ENCODE results near the gene PSMD14. TPM values are rescaled to one million over a fixed set of nuclear protein-coding genes. Genes with fewer than 3 reads are reported as not detected.

PSMD14 gene
- total RNA-seq, 1 donor from 2014 or later: 33.5 TPM

DNA sequence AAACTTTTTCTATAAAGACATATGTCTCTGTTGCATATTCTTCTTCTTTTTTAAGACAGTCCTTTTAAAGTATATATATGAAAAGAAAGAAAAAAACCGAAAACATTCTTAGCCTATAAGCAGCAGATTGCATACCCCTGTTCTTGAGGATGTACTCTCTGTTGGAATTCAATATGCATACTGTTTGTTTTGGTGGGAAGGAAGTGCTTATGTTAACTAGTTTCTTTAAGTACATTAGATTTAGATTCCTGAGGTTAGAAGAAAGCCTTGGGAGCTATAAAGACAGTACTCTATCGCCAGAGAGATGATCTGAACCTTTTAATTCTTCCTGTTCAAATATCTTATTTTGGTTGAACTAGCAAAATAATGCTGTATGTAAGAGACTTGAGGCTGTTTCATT, 61.1 kb downstream of the PSMD14 start:
- Histone ChIP-seq H3K27ac (no peak overlapping the region), H3K9me3 (no peaks in the 10 kb centered on the region), H3K27me3 (ENCODE audit: low read depth) (no peaks in the 10 kb centered on the region), H3K36me3 (peaks cover 25% of the 10 kb centered on the region), H3K4me3 (no peak overlapping the region), H3K4me1 (no peaks in the 10 kb centered on the region)
- ATAC-seq (no peak), DNase-seq (no peak)
- TF ChIP-seq CTCF (IDR thresholded peaks at IDR 0.05): no peak
- intact Hi-C loops (cut with DNase I): no loop called here

DNA sequence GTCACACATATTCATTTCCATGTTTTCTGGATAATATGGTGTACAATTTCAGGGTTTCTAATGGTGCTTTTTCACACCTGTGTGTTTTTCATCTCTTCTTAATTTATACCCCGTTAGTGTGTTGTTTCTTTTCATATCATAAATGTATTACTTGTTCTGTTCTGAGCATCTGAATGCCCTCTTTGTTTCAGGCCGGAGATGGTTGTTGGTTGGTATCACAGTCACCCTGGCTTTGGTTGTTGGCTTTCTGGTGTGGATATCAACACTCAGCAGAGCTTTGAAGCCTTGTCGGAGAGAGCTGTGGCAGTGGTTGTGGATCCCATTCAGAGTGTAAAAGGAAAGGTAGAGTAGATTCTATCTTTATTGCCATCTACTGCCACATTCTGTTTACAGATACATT, 62.8 kb downstream of the PSMD14 start:
- no peak for TF ChIP-seq CTCF (IDR thresholded peaks at IDR 0.05)
- no peak for DNase-seq
- Histone ChIP-seq H3K27ac (no peak overlapping the region), H3K9me3 (no peaks in the 10 kb centered on the region), H3K36me3 (peaks cover 25% of the 10 kb centered on the region), H3K4me3 (no peak overlapping the region), H3K4me1 (no peaks in the 10 kb centered on the region), H3K27me3 (ENCODE audit: low read depth) (no peaks in the 10 kb centered on the region)
- ATAC-seq: no peak
- intact Hi-C loops (cut with DNase I): no loop called here

DNA sequence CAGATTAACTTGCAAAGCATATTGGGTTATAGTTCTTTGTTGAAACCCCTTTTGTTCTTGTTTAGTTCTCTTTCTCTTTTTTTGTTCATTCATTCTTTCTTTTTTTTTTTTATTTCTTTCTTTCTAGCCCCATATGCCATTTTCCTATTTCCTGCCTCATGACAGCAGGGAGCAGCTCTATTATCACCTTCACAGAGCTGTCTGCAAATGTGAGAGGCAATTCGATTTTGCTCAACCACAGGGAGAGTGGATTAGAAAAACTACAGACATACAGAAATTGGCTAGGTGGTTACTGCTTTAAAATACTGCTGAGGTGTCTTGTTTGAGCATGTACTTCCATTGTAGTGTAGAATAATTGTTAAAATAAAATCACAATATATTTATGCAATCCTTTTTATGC, 63.6 kb downstream of the PSMD14 start:
- intact Hi-C loops (cut with DNase I): no loop called here
- Histone ChIP-seq H3K4me1 (no peaks in the 10 kb centered on the region), H3K9me3 (no peaks in the 10 kb centered on the region), H3K4me3 (no peak overlapping the region), H3K27ac (no peak overlapping the region), H3K27me3 (ENCODE audit: low read depth) (no peaks in the 10 kb centered on the region), H3K36me3 (peaks cover 25% of the 10 kb centered on the region)
- no peak for DNase-seq
- TF ChIP-seq CTCF (IDR thresholded peaks at IDR 0.05): no peak
- ATAC-seq: no peak

DNA sequence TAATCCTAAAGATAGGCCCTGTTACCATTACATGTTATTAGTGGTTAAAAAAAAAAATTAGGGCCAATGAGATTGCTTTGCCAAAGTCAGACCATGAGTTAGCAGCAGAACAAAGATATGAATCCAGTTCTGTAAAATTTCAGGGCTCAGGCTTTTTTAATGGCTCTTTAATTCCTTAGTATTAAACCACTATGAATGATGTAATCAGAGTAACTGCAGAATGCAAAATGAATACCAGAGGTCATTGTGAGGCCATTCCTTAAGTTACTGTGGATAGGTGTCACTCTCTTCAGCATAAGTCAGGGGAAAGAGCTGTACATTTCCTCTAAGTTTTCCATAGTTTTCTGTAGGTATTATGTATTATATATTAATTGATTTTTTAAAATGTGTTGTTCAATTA, 65.7 kb downstream of the PSMD14 start:
- Histone ChIP-seq H3K36me3 (peaks cover 25% of the 10 kb centered on the region), H3K4me3 (no peak overlapping the region)
- intact Hi-C loops (cut with DNase I): no loop called here

GRCh38 chr2:161374446-161374845, 66.2 kb downstream of the PSMD14 start:
- Histone ChIP-seq H3K4me1 (no peaks in the 10 kb centered on the region), H3K9me3 (no peaks in the 10 kb centered on the region), H3K27me3 (ENCODE audit: low read depth) (no peaks in the 10 kb centered on the region), H3K36me3 (peaks cover 25% of the 10 kb centered on the region), H3K27ac (no peak overlapping the region), H3K4me3 (no peak overlapping the region)
- ATAC-seq (no peak), DNase-seq (no peak)
- no peak for TF ChIP-seq CTCF (IDR thresholded peaks at IDR 0.05)
- intact Hi-C loops (cut with DNase I): no loop called here

More for the DNA sequence above, 65.7 kb downstream of the PSMD14 start:
- no peak for TF ChIP-seq CTCF (IDR thresholded peaks at IDR 0.05)
- no peaks in the 10 kb centered on the region for H3K4me1 ChIP-seq
- H3K27me3 ChIP-seq (ENCODE audit: low read depth): no peaks in the 10 kb centered on the region
- no peaks in the 10 kb centered on the region for H3K9me3 ChIP-seq
- no peak for DNase-seq
- H3K27ac ChIP-seq: no peak overlapping the region
- ATAC-seq: no peak

DNA sequence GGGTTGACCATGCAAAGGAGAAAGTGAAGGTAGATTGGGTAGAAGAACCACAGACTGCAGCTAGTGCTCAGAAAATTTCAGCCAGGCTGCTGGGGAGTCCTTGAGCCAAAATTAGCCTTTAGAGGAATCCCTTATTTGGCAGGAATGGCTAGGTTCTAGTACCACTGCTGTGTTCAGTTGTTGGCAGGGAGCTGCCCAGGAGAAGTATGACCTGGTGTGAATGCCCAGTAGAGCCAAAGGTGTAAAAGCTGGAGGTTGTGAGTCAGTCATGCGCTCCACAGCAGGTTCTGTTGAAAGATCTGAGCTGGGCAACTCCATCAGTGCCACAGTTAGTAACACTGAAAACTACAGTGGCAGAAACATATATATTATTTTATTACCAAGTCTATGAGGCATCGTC, 71.5 kb downstream of the PSMD14 start:
- Histone ChIP-seq H3K36me3 (peaks cover 6% of the 10 kb centered on the region), H3K4me1 (no peaks in the 10 kb centered on the region)
- DNase-seq: no peak

More for the DNA sequence above, 71.5 kb downstream of the PSMD14 start:
- Histone ChIP-seq H3K9me3 (no peaks in the 10 kb centered on the region), H3K27me3 (ENCODE audit: low read depth) (no peaks in the 10 kb centered on the region), H3K27ac (no peak overlapping the region), H3K4me3 (no peak overlapping the region)
- TF ChIP-seq CTCF (IDR thresholded peaks at IDR 0.05): no peak
- intact Hi-C loops (cut with DNase I): no loop called here
- no peak for ATAC-seq
